ENCODE data around the gene ANO7. TPM values are rescaled to one million over a fixed set of nuclear protein-coding genes. Genes with fewer than 3 reads are reported as not detected.

ANO7 gene
- total RNA-seq, 4 donors from 2014 or later = 0.10 to 0.62 (median 0.24) TPM

DNA sequence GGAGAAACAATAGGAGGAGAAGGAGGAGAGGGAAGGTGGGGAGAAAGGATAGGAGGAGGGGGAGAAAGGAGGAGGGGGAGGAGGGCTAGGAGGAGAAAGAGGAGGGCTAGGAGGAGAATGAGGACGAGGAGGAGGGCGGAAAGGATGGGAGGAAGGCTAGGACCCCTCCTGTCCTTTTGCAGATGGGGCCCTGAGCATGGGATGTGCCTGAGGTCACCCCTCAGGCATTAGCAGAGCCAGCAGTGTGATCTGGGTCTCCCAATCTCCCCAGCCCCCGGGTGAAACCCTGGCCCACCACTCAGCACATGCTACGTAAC lies 601 bp upstream of the ANO7 start:
- no peak for ATAC-seq
- TF ChIP-seq POLR2A (IDR thresholded peaks at IDR 0.05) = no peak
- TF ChIP-seq, protein P1, sequence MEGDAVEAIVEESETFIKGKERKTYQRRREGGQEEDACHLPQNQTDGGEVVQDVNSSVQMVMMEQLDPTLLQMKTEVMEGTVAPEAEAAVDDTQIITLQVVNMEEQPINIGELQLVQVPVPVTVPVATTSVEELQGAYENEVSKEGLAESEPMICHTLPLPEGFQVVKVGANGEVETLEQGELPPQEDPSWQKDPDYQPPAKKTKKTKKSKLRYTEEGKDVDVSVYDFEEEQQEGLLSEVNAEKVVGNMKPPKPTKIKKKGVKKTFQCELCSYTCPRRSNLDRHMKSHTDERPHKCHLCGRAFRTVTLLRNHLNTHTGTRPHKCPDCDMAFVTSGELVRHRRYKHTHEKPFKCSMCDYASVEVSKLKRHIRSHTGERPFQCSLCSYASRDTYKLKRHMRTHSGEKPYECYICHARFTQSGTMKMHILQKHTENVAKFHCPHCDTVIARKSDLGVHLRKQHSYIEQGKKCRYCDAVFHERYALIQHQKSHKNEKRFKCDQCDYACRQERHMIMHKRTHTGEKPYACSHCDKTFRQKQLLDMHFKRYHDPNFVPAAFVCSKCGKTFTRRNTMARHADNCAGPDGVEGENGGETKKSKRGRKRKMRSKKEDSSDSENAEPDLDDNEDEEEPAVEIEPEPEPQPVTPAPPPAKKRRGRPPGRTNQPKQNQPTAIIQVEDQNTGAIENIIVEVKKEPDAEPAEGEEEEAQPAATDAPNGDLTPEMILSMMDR (IDR thresholded peaks at IDR 0.05 in 4 of 5, conservative IDR thresholded peaks at IDR 0.05 in 1 of 5) = no peak

GRCh38 chr2:241189093-241189855 lies 797 bp downstream of the ANO7 start:
- no peak overlapping the region for H3K27ac ChIP-seq
- no peaks in the 10 kb centered on the region for H3K9me3 ChIP-seq
- no peaks in the 10 kb centered on the region for H3K4me1 ChIP-seq
- intact Hi-C loops (cut with DNase I; ENCODE audit: low total_unique reads) = no loop called here
- in situ Hi-C loops (cut with MboI; ENCODE audit: low sequenced_read_pairs in 4 of 4) = no loop called here
- TF ChIP-seq, protein P1 (IDR thresholded peaks at IDR 0.05 in 4 of 5, conservative IDR thresholded peaks at IDR 0.05 in 1 of 5) = no peak
- TF ChIP-seq POLR2A (IDR thresholded peaks at IDR 0.05) = no peak
- ATAC-seq = no peak
- no peaks in the 10 kb centered on the region for H3K36me3 ChIP-seq
- no peak overlapping the region for H3K4me3 ChIP-seq
- DNase-seq = no peak
- no peaks in the 10 kb centered on the region for H3K27me3 ChIP-seq

More for the DNA sequence above, 601 bp upstream of the ANO7 start:
- no peaks in the 10 kb centered on the region for H3K27me3 ChIP-seq
- H3K4me1 ChIP-seq = no peaks in the 10 kb centered on the region
- intact Hi-C loops (cut with DNase I; ENCODE audit: low total_unique reads) = no loop called here
- H3K9me3 ChIP-seq = no peaks in the 10 kb centered on the region
- peaks cover 0 to 7% of the 10 kb centered on the region in 2 donors for H3K36me3 ChIP-seq
- H3K27ac ChIP-seq = no peak overlapping the region
- in situ Hi-C loops (cut with MboI; ENCODE audit: low sequenced_read_pairs in 4 of 4) = no loop called here
- DNase-seq = no peak
- H3K4me3 ChIP-seq = no peak overlapping the region

DNA sequence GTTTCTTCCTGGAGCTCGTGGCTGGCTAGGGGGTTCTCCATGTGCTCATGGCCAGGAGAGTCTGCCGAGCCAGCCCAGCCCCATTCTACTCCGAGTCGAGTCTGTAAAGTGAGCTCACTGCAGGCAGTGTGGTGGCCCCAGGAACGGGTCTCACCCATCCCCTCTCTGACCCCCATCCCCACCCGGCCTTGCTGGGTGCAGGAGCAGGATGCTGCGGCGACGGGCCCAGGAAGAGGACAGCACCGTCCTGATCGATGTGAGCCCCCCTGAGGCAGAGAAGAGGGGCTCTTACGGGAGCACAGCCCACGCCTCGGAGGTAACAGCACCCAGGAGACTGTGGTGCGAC lies 1.4 kb downstream of the ANO7 start:
- ATAC-seq (no peak), DNase-seq (no peak)
- in situ Hi-C loops (cut with MboI; ENCODE audit: low sequenced_read_pairs in 4 of 4) (no loop called here), intact Hi-C loops (cut with DNase I; ENCODE audit: low total_unique reads) (no loop called here)
- Histone ChIP-seq H3K4me1 (no peaks in the 10 kb centered on the region), H3K27ac (no peak overlapping the region), H3K4me3 (no peak overlapping the region), H3K9me3 (no peaks in the 10 kb centered on the region), H3K27me3 (no peaks in the 10 kb centered on the region), H3K36me3 (no peaks in the 10 kb centered on the region)
- TF ChIP-seq, protein P1 (IDR thresholded peaks at IDR 0.05 in 4 of 5, conservative IDR thresholded peaks at IDR 0.05 in 1 of 5) = no peak
- TF ChIP-seq POLR2A (IDR thresholded peaks at IDR 0.05) = no peak

- no peaks in the 10 kb centered on the region for H3K36me3 ChIP-seq
- H3K4me3 ChIP-seq = no peak overlapping the region
- no peaks in the 10 kb centered on the region for H3K27me3 ChIP-seq
- intact Hi-C loops (cut with DNase I; ENCODE audit: low total_unique reads) = no loop called here
- H3K9me3 ChIP-seq = no peaks in the 10 kb centered on the region
- DNase-seq (no peak), ATAC-seq (no peak)
- no peak overlapping the region for H3K27ac ChIP-seq
- in situ Hi-C loops (cut with MboI; ENCODE audit: low sequenced_read_pairs in 4 of 4) = no loop called here
- no peaks in the 10 kb centered on the region for H3K4me1 ChIP-seq
- TF ChIP-seq, protein P1 (IDR thresholded peaks at IDR 0.05 in 4 of 5, conservative IDR thresholded peaks at IDR 0.05 in 1 of 5) = no peak
- TF ChIP-seq POLR2A (IDR thresholded peaks at IDR 0.05) = no peak
Measured at GRCh38 chr2:241190291-241190981, 2.0 kb downstream of the ANO7 start.

Measured in gastrocnemius medialis (tissue), 4 donors.